ENCODE data around the gene PRDM16. TPM values are rescaled to one million over a fixed set of nuclear protein-coding genes. Genes with fewer than 3 reads are reported as not detected.

The PRDM16 gene
- total RNA-seq, 1 experiment from 2014 or later = 0.17 TPM

DNA sequence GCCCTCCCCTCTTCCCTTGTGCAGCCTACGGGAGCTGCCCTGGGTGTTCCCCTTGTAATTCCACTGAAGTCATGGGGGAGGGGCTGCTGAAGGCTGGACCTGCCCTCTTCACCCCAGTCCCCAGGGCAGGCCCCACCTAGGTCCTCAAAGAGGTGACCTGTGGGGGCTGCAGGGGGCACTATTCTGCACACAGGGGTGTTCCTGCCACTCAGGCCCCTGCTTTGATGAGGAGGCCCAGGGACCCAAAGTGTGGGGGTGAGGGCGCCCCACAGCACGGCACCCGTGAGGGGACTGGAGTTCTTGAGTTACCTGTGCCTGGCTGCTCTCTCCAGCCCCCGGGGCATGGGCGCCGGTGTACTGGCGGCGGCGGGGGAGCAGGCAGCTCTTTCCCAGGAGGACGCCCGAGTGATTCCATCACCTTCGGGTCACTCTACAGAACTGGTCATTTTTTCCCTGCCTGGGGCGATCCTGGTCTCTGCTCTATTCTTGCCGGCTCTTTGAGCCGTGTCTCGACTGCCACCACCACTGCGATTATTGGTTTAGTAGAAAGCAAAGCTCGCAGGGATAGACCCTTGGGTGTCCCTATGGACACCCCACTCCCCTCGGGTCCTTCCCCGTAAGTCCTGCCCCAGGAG is 6.9 kb upstream of the PRDM16 start:
- Histone ChIP-seq H3K9me3 (ENCODE audit: control insufficient read depth, low read depth, low read length) (no peaks in the 10 kb centered on the region), H2AFZ (ENCODE audit: low read length) (no peak overlapping the region), H2BK15ac (ENCODE audit: low read depth, low read length) (no peak overlapping the region), H2BK20ac (ENCODE audit: low read depth, low read length, poor library complexity, severe bottlenecking) (no peak overlapping the region), H4K91ac (ENCODE audit: insufficient read length, low read depth, low read length) (no peak overlapping the region), H2BK120ac (ENCODE audit: low read depth, low read length, poor library complexity, severe bottlenecking) (no peak overlapping the region), H3K27ac (ENCODE audit: insufficient read length, low read depth, low read length) (no peak overlapping the region), H3K9ac (ENCODE audit: extremely low read depth, insufficient read length, low read length) (no peak overlapping the region), H4K8ac (replicated peaks; ENCODE audit: insufficient read length, low read depth, low read length) (no peak overlapping the region), H3K23ac (ENCODE audit: insufficient read length, low read depth, low read length) (no peak overlapping the region), H4K20me1 (ENCODE audit: control insufficient read depth, insufficient read depth, insufficient read length) (no peaks in the 10 kb centered on the region), H3K4me2 (ENCODE audit: insufficient read depth, insufficient read length, low read length) (peak overlapping the region; percentile 46), H3K56ac (ENCODE audit: insufficient read length, low read depth, low read length) (no peak overlapping the region), H2BK12ac (ENCODE audit: insufficient read length, low read depth, low read length) (no peak overlapping the region), H3K14ac (ENCODE audit: insufficient read depth, low read length) (no peak overlapping the region), H3K27me3 (ENCODE audit: insufficient read depth, low read length) (peaks cover 53% of the 10 kb centered on the region), H3K4ac (ENCODE audit: low read depth, low read length) (no peak overlapping the region), H3K79me2 (ENCODE audit: insufficient read depth, low read length) (no peaks in the 10 kb centered on the region), H3K23me2 (ENCODE audit: insufficient read length, low read depth, low read length, poor library complexity, severe bottlenecking) (peaks cover 6% of the 10 kb centered on the region), H3T11ph (ENCODE audit: low read length) (no peak overlapping the region), H4K5ac (ENCODE audit: insufficient read length, low read depth, low read length) (no peak overlapping the region), H2AK5ac (ENCODE audit: insufficient read length, low read length) (no peak overlapping the region), H3K18ac (ENCODE audit: insufficient read length, low read depth, low read length) (no peak overlapping the region), H3K4me1 (ENCODE audit: insufficient read depth, low read length) (no peaks in the 10 kb centered on the region), H3K79me1 (ENCODE audit: insufficient read depth, low read depth, low read length, poor library complexity, severe bottlenecking) (no peaks in the 10 kb centered on the region), H2BK5ac (ENCODE audit: insufficient read length, low read length) (no peak overlapping the region)
- TF ChIP-seq, protein P1, sequence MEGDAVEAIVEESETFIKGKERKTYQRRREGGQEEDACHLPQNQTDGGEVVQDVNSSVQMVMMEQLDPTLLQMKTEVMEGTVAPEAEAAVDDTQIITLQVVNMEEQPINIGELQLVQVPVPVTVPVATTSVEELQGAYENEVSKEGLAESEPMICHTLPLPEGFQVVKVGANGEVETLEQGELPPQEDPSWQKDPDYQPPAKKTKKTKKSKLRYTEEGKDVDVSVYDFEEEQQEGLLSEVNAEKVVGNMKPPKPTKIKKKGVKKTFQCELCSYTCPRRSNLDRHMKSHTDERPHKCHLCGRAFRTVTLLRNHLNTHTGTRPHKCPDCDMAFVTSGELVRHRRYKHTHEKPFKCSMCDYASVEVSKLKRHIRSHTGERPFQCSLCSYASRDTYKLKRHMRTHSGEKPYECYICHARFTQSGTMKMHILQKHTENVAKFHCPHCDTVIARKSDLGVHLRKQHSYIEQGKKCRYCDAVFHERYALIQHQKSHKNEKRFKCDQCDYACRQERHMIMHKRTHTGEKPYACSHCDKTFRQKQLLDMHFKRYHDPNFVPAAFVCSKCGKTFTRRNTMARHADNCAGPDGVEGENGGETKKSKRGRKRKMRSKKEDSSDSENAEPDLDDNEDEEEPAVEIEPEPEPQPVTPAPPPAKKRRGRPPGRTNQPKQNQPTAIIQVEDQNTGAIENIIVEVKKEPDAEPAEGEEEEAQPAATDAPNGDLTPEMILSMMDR (conservative IDR thresholded peaks at IDR 0.05) = no peak
- H3K27ac Mint-ChIP-seq = no peak overlapping the region
- H3K36me3 Mint-ChIP-seq (ENCODE audit: insufficient read depth in 1 of 3, low read depth in 3 of 3) = no peaks in the 10 kb centered on the region
- peak; percentile 36 for DNase-seq
- H3K4me3 Mint-ChIP-seq = peak overlapping the region; percentile 38 to 73
- H3K27me3 Mint-ChIP-seq (ENCODE audit: low read depth) = peaks cover 96% of the 10 kb centered on the region
- no CpG with 5 or more reads among the region's 21 CpGs for WGBS (ENCODE audit: extremely low coverage, insufficient read length, low lambda C conversion rate)
- peaks cover 3 to 13% of the 10 kb centered on the region in 2 experiments; a peak in 3 of 4 replicates for H3K4me1 Mint-ChIP-seq
- H3K9me3 Mint-ChIP-seq = no peaks in the 10 kb centered on the region

All from H9 (cell line).